Thoracic aorta (tissue), 2 donors: ENCODE measurements around the gene REC114. TPM values are rescaled to one million over a fixed set of nuclear protein-coding genes. Genes with fewer than 3 reads are reported as not detected.

ENCODE experiments used
- ATAC-seq: fragments of 150-250 bp; one replicate; pipeline ENCODE4 v1.8.0; 2017; ENCODE audit warnings: low read depth; ENCODE audit not compliant: insufficient number of reproducible peaks, low FRiP score
- DNase-seq: peaks from one replicate; pipeline ENCODE4 v3.0.0-alpha.2; 2020; ENCODE audit warnings: low spot score
- H3K27ac ChIP-seq, 2 donors: fragments of 200-600 bp; sonication (generic); 1 replicate in 1 of 2; 2 replicates in 1 of 2; pipeline ENCODE4 v1.5.1; 2016; ENCODE audit warnings: mild to moderate bottlenecking in 2 of 2, moderate library complexity in 2 of 2
- H3K27me3 ChIP-seq: fragments of 200-600 bp; sonication (generic); replicated peaks from 2 replicates; pipeline ENCODE4 v1.6.0; 2016; ENCODE audit warnings: mild to moderate bottlenecking; ENCODE audit not compliant: insufficient read depth
- H3K36me3 ChIP-seq: fragments of 200-600 bp; sonication (generic); one replicate; pipeline ENCODE4 v1.5.1; 2016
- H3K4me1 ChIP-seq, 2 donors: fragments of 200-600 bp; sonication (generic); 1 replicate in 1 of 2; 2 replicates in 1 of 2; pipeline versions ENCODE4 v1.5.1 to v1.6.0; 2016; ENCODE audit warnings: low read depth in 2 of 2, mild to moderate bottlenecking in 1 of 2; ENCODE audit not compliant: control insufficient read depth in 1 of 2
- H3K4me3 ChIP-seq: fragments of 200-600 bp; sonication (generic); 2 replicates; pipeline ENCODE4 v1.5.1; 2016; ENCODE audit warnings: mild to moderate bottlenecking
- H3K9me3 ChIP-seq: fragments of 200-600 bp; sonication (generic); 2 replicates; pipeline ENCODE4 v1.5.1; 2016
- total RNA-seq, 2 donors: library from RNA; depleted of rRNA; stranded (reverse); fragments of >200 nt; gene quantifications; one replicate each; pipeline versions ENCODE4 v1.1.0 to v1.2.3, GENCODE V29; 2016
- TF ChIP-seq, protein P1 (sequence below): fragments of 200-600 bp; sonication (generic); IDR thresholded peaks from one replicate; pipeline ENCODE4 v1.5.1; 2019; ENCODE audit warnings: antibody characterized with exemption

REC114 gene
- total RNA-seq, 2 donors from 2014 or later, result not detected

DNA sequence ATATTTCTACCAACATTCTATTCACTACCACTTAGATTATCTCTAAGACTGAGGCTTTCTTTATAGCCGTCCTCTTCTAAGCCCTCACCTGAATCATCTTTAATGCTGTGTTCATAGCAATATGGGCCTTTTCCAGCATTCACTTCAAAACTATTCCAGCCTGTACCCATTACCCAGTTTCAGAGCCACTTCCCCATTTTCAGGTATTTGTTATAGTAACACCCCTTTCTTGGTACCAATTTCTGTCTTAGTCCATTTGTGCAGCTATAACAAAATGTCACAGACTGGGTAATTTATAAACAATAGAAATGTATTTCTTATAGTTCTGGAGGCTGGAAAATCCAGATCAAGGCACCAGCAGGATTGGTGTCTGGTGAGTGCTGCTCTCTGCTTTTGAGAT lies 45.7 kb downstream of the REC114 start:
- Histone ChIP-seq H3K36me3 (no peaks in the 10 kb centered on the region), H3K27ac (no peak overlapping the region), H3K4me3 (no peak overlapping the region), H3K9me3 (no peaks in the 10 kb centered on the region), H3K27me3 (no peaks in the 10 kb centered on the region), H3K4me1 (no peaks in the 10 kb centered on the region)
- ATAC-seq, result no peak
- TF ChIP-seq, protein P1, sequence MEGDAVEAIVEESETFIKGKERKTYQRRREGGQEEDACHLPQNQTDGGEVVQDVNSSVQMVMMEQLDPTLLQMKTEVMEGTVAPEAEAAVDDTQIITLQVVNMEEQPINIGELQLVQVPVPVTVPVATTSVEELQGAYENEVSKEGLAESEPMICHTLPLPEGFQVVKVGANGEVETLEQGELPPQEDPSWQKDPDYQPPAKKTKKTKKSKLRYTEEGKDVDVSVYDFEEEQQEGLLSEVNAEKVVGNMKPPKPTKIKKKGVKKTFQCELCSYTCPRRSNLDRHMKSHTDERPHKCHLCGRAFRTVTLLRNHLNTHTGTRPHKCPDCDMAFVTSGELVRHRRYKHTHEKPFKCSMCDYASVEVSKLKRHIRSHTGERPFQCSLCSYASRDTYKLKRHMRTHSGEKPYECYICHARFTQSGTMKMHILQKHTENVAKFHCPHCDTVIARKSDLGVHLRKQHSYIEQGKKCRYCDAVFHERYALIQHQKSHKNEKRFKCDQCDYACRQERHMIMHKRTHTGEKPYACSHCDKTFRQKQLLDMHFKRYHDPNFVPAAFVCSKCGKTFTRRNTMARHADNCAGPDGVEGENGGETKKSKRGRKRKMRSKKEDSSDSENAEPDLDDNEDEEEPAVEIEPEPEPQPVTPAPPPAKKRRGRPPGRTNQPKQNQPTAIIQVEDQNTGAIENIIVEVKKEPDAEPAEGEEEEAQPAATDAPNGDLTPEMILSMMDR, result no peak
- DNase-seq, result no peak

DNA sequence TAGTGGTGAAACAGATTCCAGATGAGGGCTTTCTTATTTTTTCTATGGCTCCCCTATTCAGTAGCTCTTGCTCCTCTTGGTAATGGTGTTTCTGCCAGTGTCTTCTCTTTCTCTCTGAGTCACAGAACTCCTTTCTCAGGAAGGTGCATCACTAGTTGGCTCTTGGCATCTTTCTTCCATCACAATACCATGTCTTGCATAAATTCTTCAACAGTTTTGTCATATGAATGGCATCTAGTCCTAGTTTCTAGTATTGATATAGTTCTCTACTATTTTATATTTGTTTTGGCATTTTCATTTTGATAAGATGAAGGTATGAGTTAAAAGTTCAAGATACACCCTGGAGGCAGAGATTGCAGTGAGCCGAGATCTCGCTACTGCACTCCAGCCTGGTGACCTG lies 51.0 kb downstream of the REC114 start:
- ATAC-seq (no peak), DNase-seq (no peak)
- H3K4me1 ChIP-seq, result no peaks in the 10 kb centered on the region
- TF ChIP-seq, protein P1, result no peak
- H3K27ac ChIP-seq, result no peak overlapping the region
- no peak overlapping the region for H3K4me3 ChIP-seq
- H3K27me3 ChIP-seq, result no peaks in the 10 kb centered on the region
- H3K36me3 ChIP-seq, result no peaks in the 10 kb centered on the region
- H3K9me3 ChIP-seq, result no peaks in the 10 kb centered on the region

DNA sequence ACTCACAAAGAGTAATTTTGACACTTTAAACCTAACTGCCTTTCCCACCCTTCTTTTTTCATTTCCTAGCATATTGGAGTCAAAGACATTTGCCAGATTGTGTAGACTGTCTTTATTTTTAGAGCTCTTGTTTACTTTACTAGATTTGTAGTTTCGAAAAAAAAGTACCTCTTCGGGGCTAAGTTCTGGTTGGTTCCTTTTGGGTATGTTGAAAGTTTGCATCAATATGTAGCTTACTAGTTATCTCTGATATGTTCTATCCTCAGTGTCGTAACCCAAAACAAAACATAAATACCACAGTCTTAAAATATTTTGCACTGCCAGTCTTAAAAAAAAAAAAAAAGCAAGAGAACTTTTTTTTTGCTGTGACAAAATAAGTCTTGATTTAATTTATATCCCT lies 52.2 kb downstream of the REC114 start:
- TF ChIP-seq, protein P1, result no peak
- no peak for ATAC-seq
- Histone ChIP-seq H3K4me3 (no peak overlapping the region), H3K9me3 (no peaks in the 10 kb centered on the region), H3K27ac (no peak overlapping the region), H3K36me3 (no peaks in the 10 kb centered on the region), H3K4me1 (no peaks in the 10 kb centered on the region), H3K27me3 (no peaks in the 10 kb centered on the region)
- no peak for DNase-seq

DNA sequence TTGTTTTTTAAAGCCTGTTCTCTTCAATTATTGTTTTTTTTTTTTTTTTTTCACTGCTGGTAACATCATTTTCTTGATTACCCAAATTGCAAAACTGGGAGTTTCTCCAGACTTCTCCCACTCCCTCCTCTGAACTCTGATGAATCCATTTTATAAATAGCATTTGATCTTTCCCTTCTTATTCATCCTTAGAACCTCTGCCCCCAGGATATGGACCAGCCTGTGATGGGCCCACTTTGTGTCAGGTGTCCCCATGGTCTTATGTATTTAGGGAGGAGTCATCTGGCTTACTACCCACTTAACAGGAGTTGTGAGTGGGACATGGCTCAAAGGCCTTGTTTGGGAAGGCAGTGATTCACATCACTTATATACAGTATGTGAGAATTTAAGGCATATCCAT lies 57.7 kb downstream of the REC114 start:
- H3K36me3 ChIP-seq, result no peaks in the 10 kb centered on the region
- H3K27ac ChIP-seq, result no peak overlapping the region
- ATAC-seq (no peak), DNase-seq (no peak)
- H3K9me3 ChIP-seq, result no peaks in the 10 kb centered on the region
- TF ChIP-seq, protein P1, result no peak
- H3K27me3 ChIP-seq, result no peaks in the 10 kb centered on the region
- H3K4me1 ChIP-seq, result no peaks in the 10 kb centered on the region
- H3K4me3 ChIP-seq, result no peak overlapping the region

DNA sequence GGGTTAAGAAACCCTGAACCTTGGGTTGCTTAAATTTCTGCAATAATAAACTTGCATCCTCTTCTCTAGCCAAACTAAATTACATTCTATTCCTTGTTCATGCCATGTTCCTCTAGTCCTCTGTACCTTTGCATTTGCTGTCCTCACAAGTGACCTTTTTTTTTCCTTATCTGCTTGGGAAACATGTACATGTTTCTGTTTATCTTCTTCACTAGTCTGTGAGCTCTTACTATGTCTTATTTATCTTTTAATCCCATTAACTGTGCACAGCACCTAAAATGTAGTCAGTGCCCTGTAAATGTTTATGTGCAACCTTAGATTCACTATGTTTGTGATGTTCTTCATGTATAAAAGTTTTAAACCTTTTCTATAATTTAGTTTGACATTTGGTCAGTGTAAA lies 61.9 kb downstream of the REC114 start:
- Histone ChIP-seq H3K4me3 (no peak overlapping the region), H3K27me3 (no peaks in the 10 kb centered on the region), H3K4me1 (no peaks in the 10 kb centered on the region), H3K9me3 (no peaks in the 10 kb centered on the region), H3K27ac (no peak overlapping the region), H3K36me3 (no peaks in the 10 kb centered on the region)
- DNase-seq (no peak), ATAC-seq (no peak)
- TF ChIP-seq, protein P1, result no peak
